AG09309 (cell line): ENCODE data around the gene ITCH.
"Not testable (repeated sequence)": the region's sequence is repeated elsewhere in the genome, so short reads cannot be mapped to it uniquely, and the experiment has no call there.

Source experiments
- DNase-seq: peaks from one replicate; pipeline ENCODE4 v3.0.0-alpha.2; 2010; ENCODE audit warnings: low read depth
- H3K4me3 ChIP-seq: 2 replicates; pipeline ENCODE4 v1.5.1; 2011; ENCODE audit warnings: mild to moderate bottlenecking, low read depth, low read length, moderate library complexity; ENCODE audit not compliant: control insufficient read depth
- TF ChIP-seq, protein P1 (sequence below): IDR thresholded peaks from 2 replicates; pipeline ENCODE4 v1.5.1; 2011; ENCODE audit warnings: mild to moderate bottlenecking, low read depth, low read length, inconsistent platforms; ENCODE audit not compliant: insufficient read depth, control insufficient read depth; ENCODE audit errors: missing control alignments

ITCH gene

DNA sequence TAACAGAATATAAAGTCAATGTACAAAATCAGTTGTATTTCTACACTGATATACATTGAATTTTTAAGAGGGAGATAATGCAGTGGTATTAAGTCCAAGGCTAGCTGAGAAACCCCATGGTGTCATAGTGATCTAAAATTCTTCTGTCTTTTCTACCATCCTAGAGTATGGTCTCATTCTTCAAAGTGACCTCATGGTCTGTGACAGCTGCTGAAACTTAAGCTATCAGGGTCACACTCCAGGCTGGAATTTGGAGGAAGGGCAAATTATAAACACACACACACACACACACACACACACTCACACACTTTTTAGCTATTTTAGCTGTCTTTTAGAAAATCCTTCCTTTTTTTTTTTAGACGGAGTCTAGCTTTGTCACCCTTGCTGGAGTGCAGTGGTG, 105.9 kb downstream of the ITCH start:
- H3K4me3 ChIP-seq: no peak overlapping the region
- TF ChIP-seq, protein P1, sequence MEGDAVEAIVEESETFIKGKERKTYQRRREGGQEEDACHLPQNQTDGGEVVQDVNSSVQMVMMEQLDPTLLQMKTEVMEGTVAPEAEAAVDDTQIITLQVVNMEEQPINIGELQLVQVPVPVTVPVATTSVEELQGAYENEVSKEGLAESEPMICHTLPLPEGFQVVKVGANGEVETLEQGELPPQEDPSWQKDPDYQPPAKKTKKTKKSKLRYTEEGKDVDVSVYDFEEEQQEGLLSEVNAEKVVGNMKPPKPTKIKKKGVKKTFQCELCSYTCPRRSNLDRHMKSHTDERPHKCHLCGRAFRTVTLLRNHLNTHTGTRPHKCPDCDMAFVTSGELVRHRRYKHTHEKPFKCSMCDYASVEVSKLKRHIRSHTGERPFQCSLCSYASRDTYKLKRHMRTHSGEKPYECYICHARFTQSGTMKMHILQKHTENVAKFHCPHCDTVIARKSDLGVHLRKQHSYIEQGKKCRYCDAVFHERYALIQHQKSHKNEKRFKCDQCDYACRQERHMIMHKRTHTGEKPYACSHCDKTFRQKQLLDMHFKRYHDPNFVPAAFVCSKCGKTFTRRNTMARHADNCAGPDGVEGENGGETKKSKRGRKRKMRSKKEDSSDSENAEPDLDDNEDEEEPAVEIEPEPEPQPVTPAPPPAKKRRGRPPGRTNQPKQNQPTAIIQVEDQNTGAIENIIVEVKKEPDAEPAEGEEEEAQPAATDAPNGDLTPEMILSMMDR: no peak
- no peak for DNase-seq

DNA sequence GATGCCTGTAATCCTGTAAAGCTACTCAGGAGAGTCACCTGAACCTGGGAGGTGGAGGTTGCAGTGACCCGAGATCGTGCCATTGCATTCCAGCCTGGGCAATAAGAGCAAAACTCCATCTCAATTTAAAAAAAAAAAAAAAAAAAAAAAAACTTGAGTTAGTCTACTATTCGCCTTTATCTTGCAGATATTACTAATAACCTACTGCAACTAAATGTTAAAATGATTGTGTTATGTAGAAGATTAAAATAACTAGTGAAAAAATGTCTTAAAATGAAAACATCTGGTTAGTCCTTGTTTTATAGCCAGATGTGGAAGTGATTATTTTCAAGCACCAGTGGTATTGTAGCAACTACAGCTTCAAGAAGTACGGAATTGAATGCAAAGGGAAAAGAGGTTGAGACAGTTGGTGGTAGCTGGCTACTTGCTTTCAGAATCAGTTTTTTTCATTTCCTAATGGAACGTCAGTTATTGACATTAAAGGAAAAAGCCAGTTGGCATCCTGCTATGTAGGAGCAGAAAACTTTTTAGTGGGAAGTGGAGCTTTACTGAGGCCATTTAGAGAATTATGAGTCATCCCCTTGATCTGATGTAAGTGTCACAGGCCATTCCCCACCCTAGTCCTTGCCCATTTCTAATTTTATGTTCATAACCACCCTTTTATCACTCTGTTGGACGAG, 109.3 kb downstream of the ITCH start:
- DNase-seq: peak; percentile 41
- TF ChIP-seq, protein P1: no peak
- H3K4me3 ChIP-seq: no peak overlapping the region

DNA sequence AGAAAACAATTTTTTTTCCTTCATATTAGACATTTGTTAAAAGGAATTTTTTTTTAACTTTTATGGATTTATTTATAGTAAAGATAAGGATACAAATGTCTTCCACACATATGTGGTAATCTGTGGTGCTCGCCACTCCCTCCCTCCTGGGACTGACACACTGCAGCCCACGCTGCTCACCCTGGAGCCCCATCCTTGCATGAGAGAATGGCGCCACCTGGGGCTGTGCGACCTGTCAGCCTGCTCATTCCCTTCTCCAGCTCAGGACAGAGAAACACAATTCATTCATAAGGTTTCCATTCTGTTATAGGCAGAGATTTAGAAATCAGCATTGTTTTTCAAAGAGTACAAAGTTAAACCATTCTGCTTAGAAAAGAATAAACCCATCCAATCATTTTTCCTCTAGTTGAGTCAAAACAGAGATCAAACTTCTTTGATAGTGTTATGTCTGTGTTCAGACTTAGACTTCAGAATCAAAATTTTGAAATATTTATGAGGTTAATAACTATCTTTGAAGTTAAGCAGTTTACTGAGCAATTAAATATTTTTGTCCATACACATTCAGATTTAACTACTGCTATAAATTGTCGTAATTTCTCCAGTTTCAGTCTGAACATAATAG, 110.3 kb downstream of the ITCH start:
- DNase-seq: peak; percentile 24
- TF ChIP-seq, protein P1: peak; percentile 54
- H3K4me3 ChIP-seq: no peak overlapping the region

DNA sequence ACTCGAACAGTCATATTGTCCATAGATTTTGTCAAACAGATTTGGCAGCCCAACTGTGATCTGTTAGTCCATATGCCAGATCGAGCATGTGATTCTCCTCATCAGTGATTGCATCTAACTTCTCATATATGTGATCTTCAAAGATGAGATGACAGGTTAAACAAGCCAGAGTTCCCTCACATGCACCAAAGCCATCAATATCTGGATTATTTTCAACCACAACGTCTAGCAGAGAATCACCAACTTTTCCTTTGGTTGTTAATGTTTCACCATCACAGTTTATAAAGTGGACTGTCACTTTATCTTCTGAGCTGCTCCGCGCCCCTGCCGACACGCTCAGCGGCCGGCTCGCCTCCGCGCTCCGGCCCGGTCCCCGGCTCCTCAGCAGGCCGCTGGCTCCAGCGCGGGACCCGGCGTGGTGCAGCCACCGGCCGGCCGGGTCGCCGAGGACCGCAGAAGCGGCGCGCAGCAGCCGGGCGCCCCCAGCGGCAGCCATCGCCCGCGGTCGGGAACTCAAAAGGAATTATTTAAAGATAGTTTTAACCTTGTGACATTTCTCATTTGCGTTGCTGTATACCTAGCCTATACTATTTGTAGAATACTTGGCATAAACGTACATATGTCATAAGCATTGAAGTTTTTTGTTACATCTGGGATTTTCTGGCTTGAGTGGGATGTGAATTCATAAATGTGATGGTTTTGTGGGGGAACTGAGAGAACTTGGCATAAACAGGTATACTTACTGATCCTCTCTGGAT, 113.1 kb downstream of the ITCH start:
- TF ChIP-seq, protein P1: peak; percentile 45
- no peak overlapping the region for H3K4me3 ChIP-seq

DNA sequence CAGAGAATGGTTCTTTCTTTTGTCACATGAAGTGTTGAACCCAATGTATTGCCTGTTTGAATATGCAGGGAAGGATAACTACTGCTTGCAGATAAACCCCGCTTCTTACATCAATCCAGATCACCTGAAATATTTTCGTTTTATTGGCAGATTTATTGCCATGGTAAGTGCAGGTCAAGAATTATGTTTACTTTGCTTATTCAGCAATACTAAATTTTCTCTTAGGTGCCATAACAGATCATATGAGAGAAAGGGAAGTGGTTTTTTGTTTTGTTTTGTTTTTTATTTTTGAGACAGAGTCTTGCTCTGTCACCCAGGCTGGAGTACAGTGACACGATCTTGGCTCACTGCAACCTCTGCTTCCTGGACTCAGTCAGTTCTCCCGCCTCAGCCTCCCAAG, 116.6 kb downstream of the ITCH start:
- no peak for DNase-seq
- TF ChIP-seq, protein P1: no peak
- H3K4me3 ChIP-seq: no peak overlapping the region

More for the DNA sequence above, 113.1 kb downstream of the ITCH start:
- DNase-seq: no peak

DNA sequence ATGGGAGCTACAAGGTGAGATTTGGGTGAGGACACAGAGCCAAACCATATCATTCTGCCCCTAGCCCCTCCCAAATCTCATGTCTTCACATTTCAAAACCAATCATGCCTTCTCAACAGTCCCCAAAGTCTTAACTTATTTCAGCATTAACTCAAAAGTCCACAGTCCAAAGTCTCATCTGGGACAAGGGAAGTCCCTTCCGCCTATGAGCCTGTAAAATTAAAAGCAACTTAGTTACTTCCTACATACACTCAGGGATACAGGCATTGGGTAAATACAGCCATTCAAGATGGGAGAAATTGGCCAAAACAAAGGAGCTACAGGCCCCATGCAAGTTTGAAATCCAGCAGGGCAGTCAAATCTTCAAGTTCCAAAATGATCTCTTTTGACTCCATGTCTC, 119.1 kb downstream of the ITCH start:
- H3K4me3 ChIP-seq, DNase-seq: not testable (repeated sequence)

DNA sequence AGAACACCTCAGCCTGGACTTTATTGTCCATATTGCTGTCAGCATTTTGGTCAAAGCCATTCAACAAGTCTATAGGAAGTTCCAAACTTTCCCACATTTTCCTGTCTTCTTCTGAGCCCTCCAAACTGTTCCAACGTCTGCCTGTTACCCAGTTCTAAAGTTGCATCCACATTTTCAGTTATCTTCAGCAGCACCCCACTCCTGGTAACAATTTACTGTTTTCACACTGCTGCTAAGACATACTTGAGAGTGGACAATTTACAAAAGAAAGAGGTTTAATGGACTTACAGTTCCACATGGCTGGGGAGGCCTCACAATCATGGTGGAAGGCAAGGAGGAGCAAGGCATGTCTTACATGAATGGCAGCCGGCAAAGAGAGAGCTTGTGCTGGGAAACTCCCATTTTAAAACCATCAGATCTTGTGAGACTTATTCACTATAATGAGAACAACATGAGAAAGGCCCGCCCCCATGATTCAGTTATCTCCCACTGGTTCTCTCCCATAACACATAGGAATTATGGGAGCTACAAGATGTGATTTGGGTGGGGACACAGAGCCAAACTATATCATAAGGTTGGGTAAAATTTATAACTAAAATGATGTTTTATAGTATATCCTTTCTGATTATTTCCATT, 120.6 kb downstream of the ITCH start:
- H3K4me3 ChIP-seq, DNase-seq: not testable (repeated sequence)
